Spinal cord (tissue), 10 donors: Measurements from ENCODE around the gene SMIM15. TPM values are rescaled to one million over a fixed set of nuclear protein-coding genes. Genes with fewer than 3 reads are reported as not detected.

Source experiments
- DNase-seq, 6 donors: peaks; one replicate each; pipeline versions ENCODE4 v3.0.0 to v3.0.0-alpha.2; 2013 to 2015; ENCODE audit warnings: low spot score in 6 of 6, low read depth in 4 of 6
- H3K27ac ChIP-seq: one replicate; pipeline ENCODE4 v1.5.1; 2013; ENCODE audit warnings: low read depth, low read length, control low read depth
- H3K27me3 ChIP-seq: one replicate; pipeline ENCODE4 v1.6.1; 2013; ENCODE audit warnings: low read length; ENCODE audit not compliant: control insufficient read depth, insufficient read depth
- H3K36me3 ChIP-seq: one replicate; pipeline ENCODE4 v1.6.1; 2013; ENCODE audit warnings: low read length; ENCODE audit not compliant: control insufficient read depth, insufficient read depth
- H3K4me1 ChIP-seq: one replicate; pipeline ENCODE4 v1.6.1; 2013; ENCODE audit warnings: low read length; ENCODE audit not compliant: control insufficient read depth, insufficient read depth
- H3K4me3 ChIP-seq: one replicate; pipeline ENCODE4 v1.5.1; 2013; ENCODE audit warnings: low read depth, low read length, control low read depth
- H3K9me3 ChIP-seq: one replicate; pipeline ENCODE4 v1.6.1; 2013; ENCODE audit warnings: low read length; ENCODE audit not compliant: control insufficient read depth, insufficient read depth
- WGBS: methylation state at CpG from one replicate; pipeline ENCODE4 v1.1.5; 2013; ENCODE audit warnings: missing lambda C conversion rate; ENCODE audit not compliant: insufficient coverage; 5-methylcytosine and 5-hydroxymethylcytosine counted together
- polyA plus RNA-seq, 2 donors: library from polyadenylated mRNA; unstranded; fragments of 120-200 nt; gene quantifications; one replicate each; pipeline ENCODE4 v1.2.1, GENCODE V29; 2013; ENCODE audit not compliant: insufficient read length in 2 of 2
- total RNA-seq, 2 donors: library from RNA; depleted of rRNA in 1 of 2; stranded (reverse); fragments of 120-200 nt in 1 of 2; fragments of >200 nt in 1 of 2; gene quantifications; one replicate each; pipeline versions ENCODE4 v1.2.3 to v1.2.4, GENCODE V29; 2013 to 2014
- donor health status: healthy.

The SMIM15 gene
- total and polyA plus RNA-seq, 4 donors = 30.6 to 58.6 (median 43.0) TPM

GRCh38 chr5:61141801-61142200, 20.5 kb downstream of the SMIM15 start:
- peak in 2 of 6 donors; percentile 56 to 83 for DNase-seq
- WGBS = 20% methylated on average over 1 of the region's 1 CpG
- peaks cover 2% of the 10 kb centered on the region for H3K9me3 ChIP-seq
- no peak overlapping the region for H3K4me3 ChIP-seq
- H3K27ac ChIP-seq = no peak overlapping the region
- H3K36me3 ChIP-seq = no peaks in the 10 kb centered on the region
- H3K27me3 ChIP-seq = no peaks in the 10 kb centered on the region
- H3K4me1 ChIP-seq = no peaks in the 10 kb centered on the region

GRCh38 chr5:61139931-61140330, 22.3 kb downstream of the SMIM15 start:
- 98% methylated on average over 4 of the region's 4 CpGs for WGBS
- H3K36me3 ChIP-seq = no peaks in the 10 kb centered on the region
- H3K27ac ChIP-seq = no peak overlapping the region
- DNase-seq = no peak
- no peaks in the 10 kb centered on the region for H3K9me3 ChIP-seq
- H3K4me3 ChIP-seq = no peak overlapping the region
- no peaks in the 10 kb centered on the region for H3K27me3 ChIP-seq
- no peaks in the 10 kb centered on the region for H3K4me1 ChIP-seq

GRCh38 chr5:61139094-61139873, 23.0 kb downstream of the SMIM15 start:
- no peaks in the 10 kb centered on the region for H3K27me3 ChIP-seq
- H3K4me1 ChIP-seq = no peaks in the 10 kb centered on the region
- 81% methylated on average over 4 of the region's 5 CpGs for WGBS
- no peaks in the 10 kb centered on the region for H3K36me3 ChIP-seq
- no peak overlapping the region for H3K27ac ChIP-seq
- DNase-seq = no peak
- no peaks in the 10 kb centered on the region for H3K9me3 ChIP-seq
- no peak overlapping the region for H3K4me3 ChIP-seq

GRCh38 chr5:61137835-61138234, 24.4 kb downstream of the SMIM15 start:
- WGBS = 88% methylated on average over 1 of the region's 1 CpG
- DNase-seq = no peak
- H3K4me1 ChIP-seq = no peaks in the 10 kb centered on the region
- no peaks in the 10 kb centered on the region for H3K36me3 ChIP-seq
- H3K27ac ChIP-seq = no peak overlapping the region
- H3K9me3 ChIP-seq = no peaks in the 10 kb centered on the region
- no peak overlapping the region for H3K4me3 ChIP-seq
- no peaks in the 10 kb centered on the region for H3K27me3 ChIP-seq

- no peak overlapping the region for H3K4me3 ChIP-seq
- WGBS = no CpG with 5 or more reads among the region's 1 CpG
Measured at GRCh38 chr5:61132559-61132958, 29.7 kb downstream of the SMIM15 start.

GRCh38 chr5:61130289-61130688, 32.0 kb downstream of the SMIM15 start:
- no peak overlapping the region for H3K27ac ChIP-seq
- no peaks in the 10 kb centered on the region for H3K36me3 ChIP-seq
- no peaks in the 10 kb centered on the region for H3K27me3 ChIP-seq
- no peak for DNase-seq
- no peaks in the 10 kb centered on the region for H3K9me3 ChIP-seq
- H3K4me1 ChIP-seq = no peaks in the 10 kb centered on the region
- 88% methylated on average over 1 of the region's 2 CpGs for WGBS
- no peak overlapping the region for H3K4me3 ChIP-seq

More at GRCh38 chr5:61132559-61132958, 29.7 kb downstream of the SMIM15 start:
- no peak for DNase-seq
- H3K4me1 ChIP-seq = no peaks in the 10 kb centered on the region
- no peaks in the 10 kb centered on the region for H3K9me3 ChIP-seq
- H3K27me3 ChIP-seq = no peaks in the 10 kb centered on the region
- no peak overlapping the region for H3K27ac ChIP-seq
- H3K36me3 ChIP-seq = no peaks in the 10 kb centered on the region

GRCh38 chr5:61123145-61123544, 39.1 kb downstream of the SMIM15 start:
- Histone ChIP-seq H3K4me3 (no peak overlapping the region), H3K36me3 (no peaks in the 10 kb centered on the region), H3K4me1 (no peaks in the 10 kb centered on the region), H3K27ac (no peak overlapping the region), H3K9me3 (no peaks in the 10 kb centered on the region), H3K27me3 (no peaks in the 10 kb centered on the region)
- no CpG with 5 or more reads among the region's 4 CpGs for WGBS
- DNase-seq = no peak

GRCh38 chr5:61120534-61120933, 41.7 kb downstream of the SMIM15 start:
- no peak overlapping the region for H3K4me3 ChIP-seq
- WGBS = no CpG with 5 or more reads among the region's 1 CpG
- no peaks in the 10 kb centered on the region for H3K36me3 ChIP-seq

GRCh38 chr5:61119066-61119465, 43.2 kb downstream of the SMIM15 start:
- H3K27ac ChIP-seq = no peak overlapping the region
- WGBS = no CpG with 5 or more reads among the region's 1 CpG
- H3K9me3 ChIP-seq = no peaks in the 10 kb centered on the region
- no peaks in the 10 kb centered on the region for H3K36me3 ChIP-seq
- no peaks in the 10 kb centered on the region for H3K27me3 ChIP-seq
- no peak for DNase-seq
- no peak overlapping the region for H3K4me3 ChIP-seq
- H3K4me1 ChIP-seq = no peaks in the 10 kb centered on the region

More at GRCh38 chr5:61120534-61120933, 41.7 kb downstream of the SMIM15 start:
- Histone ChIP-seq H3K27ac (no peak overlapping the region), H3K27me3 (no peaks in the 10 kb centered on the region), H3K9me3 (no peaks in the 10 kb centered on the region), H3K4me1 (no peaks in the 10 kb centered on the region)
- no peak for DNase-seq

GRCh38 chr5:61115968-61116367, 46.3 kb downstream of the SMIM15 start:
- H3K27me3 ChIP-seq = no peaks in the 10 kb centered on the region
- no peak overlapping the region for H3K4me3 ChIP-seq
- no peak overlapping the region for H3K27ac ChIP-seq
- H3K4me1 ChIP-seq = no peaks in the 10 kb centered on the region
- H3K36me3 ChIP-seq = no peaks in the 10 kb centered on the region
- no peak for DNase-seq
- H3K9me3 ChIP-seq = no peaks in the 10 kb centered on the region
- no CpG with 5 or more reads among the region's 3 CpGs for WGBS
